IPS-18a (cell line): ENCODE results near the gene GRAP2.
"Not testable (repeated sequence)": the region's sequence is repeated elsewhere in the genome, so short reads cannot be mapped to it uniquely, and the experiment has no call there.

Source experiments
- H3K27ac ChIP-seq: one replicate; pipeline ENCODE4 v1.5.1; 2013; ENCODE audit warnings: low read length
- H3K27me3 ChIP-seq: one replicate; pipeline ENCODE4 v1.6.1; 2013; ENCODE audit warnings: mild to moderate bottlenecking, low read length; ENCODE audit not compliant: control insufficient read depth, insufficient read depth
- H3K36me3 ChIP-seq: one replicate; pipeline ENCODE4 v1.6.1; 2013; ENCODE audit warnings: low read depth, low read length; ENCODE audit not compliant: control insufficient read depth
- H3K4me1 ChIP-seq: one replicate; pipeline ENCODE4 v1.6.1; 2013; ENCODE audit warnings: low read depth, low read length; ENCODE audit not compliant: control insufficient read depth
- H3K4me3 ChIP-seq: one replicate; pipeline ENCODE4 v1.5.1; 2013; ENCODE audit warnings: low read length
- H3K9ac ChIP-seq: one replicate; pipeline ENCODE4 v1.6.1; 2013; ENCODE audit warnings: mild to moderate bottlenecking, low read length, moderate library complexity
- H3K9me3 ChIP-seq: one replicate; pipeline ENCODE4 v1.6.1; 2013; ENCODE audit warnings: low read depth, low read length; ENCODE audit not compliant: control insufficient read depth

GRAP2 gene

DNA sequence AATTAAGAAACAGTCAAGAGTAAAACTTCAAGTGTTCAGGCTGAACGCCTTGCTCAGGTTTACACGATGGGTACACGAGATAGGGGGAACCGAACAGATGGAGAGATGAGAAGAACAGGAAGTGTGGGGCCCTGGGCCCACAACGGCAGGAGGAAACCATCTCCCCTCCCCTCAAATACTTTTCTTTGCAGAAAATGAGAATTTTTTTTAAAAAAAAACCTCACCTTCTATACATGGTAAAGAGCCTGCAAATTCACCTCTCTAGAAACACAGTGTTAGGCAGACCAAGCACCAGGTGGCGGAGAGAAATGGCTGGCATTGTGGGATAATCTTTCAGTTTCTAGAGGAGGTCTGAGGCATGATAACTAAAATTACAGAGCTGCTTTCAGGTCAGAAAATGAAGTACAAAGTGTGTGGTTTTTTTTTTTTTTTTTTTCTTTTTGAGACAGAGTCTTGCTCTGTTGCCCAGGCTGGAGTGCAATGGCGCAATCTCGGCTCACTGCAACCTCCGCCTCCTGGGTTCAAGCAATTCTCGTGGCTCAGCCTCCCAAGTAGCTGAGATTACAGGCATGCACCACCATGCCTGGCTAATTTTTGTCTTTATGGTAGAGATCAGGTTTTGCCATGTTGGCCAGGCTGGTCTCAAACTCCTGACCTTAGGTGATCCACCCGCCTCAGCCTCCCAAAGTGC, 50.9 kb downstream of the GRAP2 start:
- H3K4me3 ChIP-seq, H3K9me3 ChIP-seq, H3K27ac ChIP-seq, H3K27me3 ChIP-seq, H3K4me1 ChIP-seq, H3K9ac ChIP-seq, H3K36me3 ChIP-seq: not testable (repeated sequence)

- H3K9ac ChIP-seq = no peak overlapping the region
- no peaks in the 10 kb centered on the region for H3K36me3 ChIP-seq
- H3K4me3 ChIP-seq = no peak overlapping the region
- no peaks in the 10 kb centered on the region for H3K9me3 ChIP-seq
- H3K27me3 ChIP-seq = no peaks in the 10 kb centered on the region
- H3K27ac ChIP-seq = no peak overlapping the region
- peaks cover 2% of the 10 kb centered on the region for H3K4me1 ChIP-seq
These were observed 51.5 kb downstream of the GRAP2 start for GRCh38 chr22:39952347-39952746.

DNA sequence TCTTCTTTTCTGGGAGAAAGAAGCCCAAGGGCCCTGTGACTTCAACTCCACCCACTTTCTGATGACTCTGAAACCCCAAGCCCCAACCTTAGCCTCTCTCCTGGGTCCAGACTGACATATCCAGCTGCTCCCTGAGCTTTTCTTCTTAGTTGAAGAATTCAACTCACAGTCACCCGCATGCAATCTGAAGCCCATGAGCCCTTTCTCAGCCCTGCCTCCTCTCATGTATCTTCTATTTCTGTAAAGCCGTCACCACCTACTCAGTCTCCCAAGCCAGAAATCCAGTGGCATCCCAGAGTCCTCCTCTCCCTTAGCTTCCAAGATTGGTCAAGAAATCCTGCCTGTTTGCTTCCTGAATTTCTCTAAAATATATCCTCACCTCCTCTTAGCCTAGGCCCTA, 52.2 kb downstream of the GRAP2 start:
- Histone ChIP-seq H3K4me3 (no peak overlapping the region), H3K36me3 (no peaks in the 10 kb centered on the region), H3K27ac (no peak overlapping the region), H3K9me3 (no peaks in the 10 kb centered on the region), H3K27me3 (no peaks in the 10 kb centered on the region), H3K4me1 (peaks cover 4% of the 10 kb centered on the region), H3K9ac (no peak overlapping the region)

- H3K27me3 ChIP-seq = no peaks in the 10 kb centered on the region
- no peaks in the 10 kb centered on the region for H3K36me3 ChIP-seq
- no peak overlapping the region for H3K27ac ChIP-seq
- no peaks in the 10 kb centered on the region for H3K9me3 ChIP-seq
- H3K4me3 ChIP-seq = no peak overlapping the region
- H3K4me1 ChIP-seq = peaks cover 5% of the 10 kb centered on the region
- no peak overlapping the region for H3K9ac ChIP-seq
These were observed 53.7 kb downstream of the GRAP2 start for GRCh38 chr22:39954584-39955055.

GRCh38 chr22:39955675-39956074, 54.8 kb downstream of the GRAP2 start:
- H3K9ac ChIP-seq = no peak overlapping the region
- no peaks in the 10 kb centered on the region for H3K27me3 ChIP-seq
- no peak overlapping the region for H3K4me3 ChIP-seq
- H3K4me1 ChIP-seq = peaks cover 8% of the 10 kb centered on the region
- no peak overlapping the region for H3K27ac ChIP-seq
- H3K36me3 ChIP-seq = no peaks in the 10 kb centered on the region
- no peaks in the 10 kb centered on the region for H3K9me3 ChIP-seq

- Histone ChIP-seq H3K27me3 (no peaks in the 10 kb centered on the region), H3K4me3 (no peak overlapping the region), H3K4me1 (peaks cover 8% of the 10 kb centered on the region), H3K27ac (no peak overlapping the region), H3K36me3 (no peaks in the 10 kb centered on the region), H3K9me3 (no peaks in the 10 kb centered on the region), H3K9ac (no peak overlapping the region)
These were observed 56.2 kb downstream of the GRAP2 start for GRCh38 chr22:39956932-39957664.

DNA sequence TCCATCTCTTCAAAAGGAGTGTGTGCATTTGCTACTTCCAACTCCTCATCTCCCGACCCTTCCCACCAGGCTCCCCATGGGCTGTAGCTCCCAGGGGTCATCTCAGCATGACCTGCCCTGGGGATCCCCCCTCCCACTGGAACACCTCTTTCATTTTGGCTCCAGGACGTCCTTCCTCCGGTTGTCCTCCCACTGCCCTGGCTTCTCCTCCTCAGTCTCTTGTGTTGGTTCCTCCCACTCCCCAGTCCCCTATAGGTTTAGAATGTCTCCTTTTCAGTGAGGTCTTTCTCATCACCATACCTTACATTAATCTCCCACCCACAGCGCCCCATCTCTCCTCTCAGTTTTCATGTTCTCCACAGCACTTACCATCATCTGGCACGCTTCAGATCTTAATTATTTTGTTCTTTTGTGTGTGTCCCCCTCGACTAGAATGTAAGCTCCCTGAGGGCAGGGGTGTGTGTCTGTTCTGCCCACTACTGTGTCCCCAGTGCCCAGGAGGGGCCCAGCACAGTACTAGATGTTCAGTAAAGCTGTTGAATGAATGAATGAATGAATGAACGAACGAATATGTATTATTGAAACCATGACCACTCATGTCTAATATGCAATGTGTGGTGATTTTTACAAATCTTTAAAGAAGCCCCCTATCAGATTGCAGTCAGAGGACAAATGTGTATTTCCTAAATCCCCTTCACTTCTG, 57.3 kb downstream of the GRAP2 start:
- Histone ChIP-seq H3K9ac (no peak overlapping the region), H3K4me1 (peaks cover 8% of the 10 kb centered on the region), H3K27ac (no peak overlapping the region), H3K4me3 (no peak overlapping the region), H3K27me3 (no peaks in the 10 kb centered on the region), H3K9me3 (no peaks in the 10 kb centered on the region), H3K36me3 (no peaks in the 10 kb centered on the region)

DNA sequence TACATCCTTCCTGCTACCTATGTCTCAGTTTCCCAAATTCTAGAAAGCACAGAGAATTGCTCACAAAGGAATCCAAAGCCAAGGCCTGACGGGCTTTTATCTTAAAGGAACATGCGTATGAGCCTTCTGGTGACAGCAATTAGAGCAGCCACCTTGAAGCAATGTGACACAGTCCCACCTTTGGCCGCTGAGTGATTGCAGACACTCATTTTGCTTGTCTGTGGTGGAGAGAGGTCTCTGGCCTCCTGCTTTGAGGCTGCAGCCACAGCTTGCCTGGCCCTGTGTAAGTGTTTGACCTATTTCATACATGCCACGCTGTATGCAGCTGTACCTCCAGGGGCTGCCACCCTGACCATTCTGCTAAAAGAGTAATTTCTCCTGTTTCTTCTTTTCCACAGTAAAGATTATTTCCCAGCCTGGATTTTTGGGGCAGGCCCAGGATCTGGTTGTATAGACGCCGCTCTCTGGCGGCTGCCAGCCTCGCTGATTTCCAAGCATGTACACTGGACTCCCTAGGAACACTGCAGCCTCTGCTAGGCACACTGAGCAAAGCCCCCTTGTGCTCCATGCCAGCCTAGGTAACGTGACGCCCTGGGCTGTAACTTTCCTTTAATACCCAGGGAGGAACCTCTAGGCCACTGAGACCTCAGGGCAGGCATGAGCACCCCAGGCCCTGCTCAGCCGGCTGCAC, 58.2 kb downstream of the GRAP2 start:
- peaks cover 8% of the 10 kb centered on the region for H3K4me1 ChIP-seq
- H3K4me3 ChIP-seq = no peak overlapping the region
- no peaks in the 10 kb centered on the region for H3K27me3 ChIP-seq
- H3K9me3 ChIP-seq = no peaks in the 10 kb centered on the region
- H3K36me3 ChIP-seq = no peaks in the 10 kb centered on the region
- H3K27ac ChIP-seq = no peak overlapping the region
- H3K9ac ChIP-seq = no peak overlapping the region

GRCh38 chr22:39959640-39960447, 59.0 kb downstream of the GRAP2 start, which contains the start of gene TMA7B:
Gene TMA7B, plus strand, starts transcription at chr22:39960397. Its CDS starts 3,978 bp downstream, at chr22:39964375.
- no peaks in the 10 kb centered on the region for H3K27me3 ChIP-seq
- no peak within 1 kb of the TSS for H3K27ac ChIP-seq
- no peaks in the 10 kb centered on the region for H3K9me3 ChIP-seq
- no peak within 1 kb of the TSS for H3K4me3 ChIP-seq
- no peaks in the 10 kb centered on the region for H3K36me3 ChIP-seq
- no peak within 1 kb of the TSS for H3K9ac ChIP-seq
- H3K4me1 ChIP-seq = peaks cover 8% of the 10 kb centered on the region

- Histone ChIP-seq H3K27me3 (no peaks in the 10 kb centered on the region), H3K36me3 (no peaks in the 10 kb centered on the region), H3K4me1 (peaks cover 8% of the 10 kb centered on the region), H3K27ac (no peak overlapping the region), H3K9me3 (no peaks in the 10 kb centered on the region), H3K9ac (no peak overlapping the region), H3K4me3 (no peak overlapping the region)
These were observed 60.2 kb downstream of the GRAP2 start for GRCh38 chr22:39960791-39961746.
